ENCODE results near the gene CCSER1.

The CCSER1 gene

DNA sequence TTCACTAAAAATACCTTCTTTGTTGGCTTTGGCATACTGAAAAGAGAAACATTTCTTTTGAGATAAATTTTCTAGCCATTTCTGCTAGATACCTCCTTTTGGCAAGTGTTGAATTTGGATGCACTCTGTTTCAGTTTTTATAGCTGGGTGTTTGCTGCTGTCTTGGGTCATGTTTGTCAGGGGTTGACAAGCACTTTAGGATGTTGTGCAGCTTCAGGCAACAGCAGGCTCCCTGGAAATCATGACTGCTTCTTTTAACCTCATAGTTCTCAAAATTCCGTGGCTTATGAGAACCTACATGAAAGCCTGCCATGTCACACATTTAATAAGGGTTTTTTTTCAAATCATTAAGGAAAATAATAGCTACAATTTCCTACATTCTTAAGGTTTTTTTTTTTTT, 36.7 kb downstream of the CCSER1 start:
- no peaks in the 10 kb centered on the region for H3K36me3 Mint-ChIP-seq (ENCODE audit: low read depth)
- TF ChIP-seq, protein P1, sequence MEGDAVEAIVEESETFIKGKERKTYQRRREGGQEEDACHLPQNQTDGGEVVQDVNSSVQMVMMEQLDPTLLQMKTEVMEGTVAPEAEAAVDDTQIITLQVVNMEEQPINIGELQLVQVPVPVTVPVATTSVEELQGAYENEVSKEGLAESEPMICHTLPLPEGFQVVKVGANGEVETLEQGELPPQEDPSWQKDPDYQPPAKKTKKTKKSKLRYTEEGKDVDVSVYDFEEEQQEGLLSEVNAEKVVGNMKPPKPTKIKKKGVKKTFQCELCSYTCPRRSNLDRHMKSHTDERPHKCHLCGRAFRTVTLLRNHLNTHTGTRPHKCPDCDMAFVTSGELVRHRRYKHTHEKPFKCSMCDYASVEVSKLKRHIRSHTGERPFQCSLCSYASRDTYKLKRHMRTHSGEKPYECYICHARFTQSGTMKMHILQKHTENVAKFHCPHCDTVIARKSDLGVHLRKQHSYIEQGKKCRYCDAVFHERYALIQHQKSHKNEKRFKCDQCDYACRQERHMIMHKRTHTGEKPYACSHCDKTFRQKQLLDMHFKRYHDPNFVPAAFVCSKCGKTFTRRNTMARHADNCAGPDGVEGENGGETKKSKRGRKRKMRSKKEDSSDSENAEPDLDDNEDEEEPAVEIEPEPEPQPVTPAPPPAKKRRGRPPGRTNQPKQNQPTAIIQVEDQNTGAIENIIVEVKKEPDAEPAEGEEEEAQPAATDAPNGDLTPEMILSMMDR (IDR thresholded peaks at IDR 0.05): no peak
- DNase-seq: no peak
- no peak overlapping the region for H3K27ac Mint-ChIP-seq
- H3K9me3 Mint-ChIP-seq: peaks cover 1% of the 10 kb centered on the region
- H3K27me3 Mint-ChIP-seq (ENCODE audit: low read depth, poor library complexity): no peaks in the 10 kb centered on the region
- no peak overlapping the region for H3K4me3 Mint-ChIP-seq
- no peaks in the 10 kb centered on the region for H3K4me1 Mint-ChIP-seq

DNA sequence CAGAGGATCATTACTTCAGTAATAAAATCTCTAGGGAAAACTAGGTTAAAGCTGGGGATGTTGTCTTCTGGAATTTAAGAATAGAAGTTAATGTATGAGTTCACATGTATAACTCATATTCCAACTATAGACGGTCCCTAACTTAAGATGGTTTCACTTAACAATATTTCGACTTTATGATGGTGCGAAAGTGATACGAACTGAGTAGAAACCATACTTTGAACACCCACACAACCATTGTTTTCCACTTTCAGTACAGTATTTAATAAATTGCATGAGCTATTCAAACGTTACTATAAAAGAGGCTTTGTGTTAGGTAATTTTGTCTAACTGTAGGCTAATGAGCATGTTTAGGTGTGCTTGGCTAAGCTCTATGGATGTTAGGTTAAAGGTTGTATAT, 38.7 kb downstream of the CCSER1 start:
- DNase-seq: no peak
- TF ChIP-seq, protein P1 (IDR thresholded peaks at IDR 0.05): no peak
- Mint-ChIP-seq H3K36me3 (ENCODE audit: low read depth) (no peaks in the 10 kb centered on the region), H3K4me1 (no peaks in the 10 kb centered on the region), H3K27ac (no peak overlapping the region), H3K9me3 (no peaks in the 10 kb centered on the region), H3K4me3 (no peak overlapping the region), H3K27me3 (ENCODE audit: low read depth, poor library complexity) (no peaks in the 10 kb centered on the region)

DNA sequence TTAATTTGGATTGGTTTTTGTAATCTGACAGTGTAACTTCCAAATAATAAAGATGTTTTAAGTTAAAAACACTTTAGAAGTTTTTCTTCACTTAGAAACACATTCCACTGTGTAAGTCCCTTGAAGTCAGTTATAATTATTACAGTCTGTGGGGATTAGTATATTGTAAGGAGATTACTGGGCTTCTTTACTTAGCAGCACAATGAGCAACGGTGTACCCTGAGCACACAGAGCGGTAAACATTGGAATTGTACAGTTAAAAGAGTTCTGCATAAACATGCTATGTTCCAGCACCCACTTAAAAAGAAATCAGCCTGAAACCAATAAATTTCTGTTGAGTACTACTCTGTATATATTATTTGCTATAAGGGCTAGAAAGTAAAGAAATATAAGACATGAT, 44.3 kb downstream of the CCSER1 start:
- H3K27ac Mint-ChIP-seq: no peak overlapping the region
- no peak for DNase-seq
- H3K36me3 Mint-ChIP-seq (ENCODE audit: low read depth): no peaks in the 10 kb centered on the region
- H3K4me3 Mint-ChIP-seq: no peak overlapping the region
- peaks cover 1% of the 10 kb centered on the region for H3K27me3 Mint-ChIP-seq (ENCODE audit: low read depth, poor library complexity)
- TF ChIP-seq, protein P1 (IDR thresholded peaks at IDR 0.05): no peak
- no peaks in the 10 kb centered on the region for H3K4me1 Mint-ChIP-seq
- no peaks in the 10 kb centered on the region for H3K9me3 Mint-ChIP-seq

DNA sequence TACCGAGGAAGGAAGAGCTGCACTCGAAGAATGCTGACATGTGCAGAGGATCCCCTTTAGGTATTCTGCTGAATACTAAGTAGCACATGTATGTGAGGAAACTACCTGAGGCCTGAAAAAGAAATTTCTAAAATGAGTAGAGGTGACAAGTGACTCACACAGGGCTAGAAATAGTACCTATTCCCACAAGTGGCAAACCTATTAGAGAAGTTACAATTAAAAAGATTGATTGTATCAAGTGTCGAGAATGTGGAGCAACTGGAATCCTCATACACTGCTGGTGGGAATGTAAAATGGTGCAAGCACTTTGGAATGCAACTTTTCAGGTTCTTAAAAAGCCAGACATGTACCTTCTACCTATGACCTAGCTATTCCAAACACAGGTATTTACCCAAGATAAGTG, 47.4 kb downstream of the CCSER1 start:
- no peak overlapping the region for H3K4me3 Mint-ChIP-seq
- H3K4me1 Mint-ChIP-seq: no peaks in the 10 kb centered on the region
- no peak overlapping the region for H3K27ac Mint-ChIP-seq
- TF ChIP-seq, protein P1 (IDR thresholded peaks at IDR 0.05): no peak
- no peaks in the 10 kb centered on the region for H3K36me3 Mint-ChIP-seq (ENCODE audit: low read depth)
- no peaks in the 10 kb centered on the region for H3K9me3 Mint-ChIP-seq
- peaks cover 3% of the 10 kb centered on the region for H3K27me3 Mint-ChIP-seq (ENCODE audit: low read depth, poor library complexity)
- no peak for DNase-seq

DNA sequence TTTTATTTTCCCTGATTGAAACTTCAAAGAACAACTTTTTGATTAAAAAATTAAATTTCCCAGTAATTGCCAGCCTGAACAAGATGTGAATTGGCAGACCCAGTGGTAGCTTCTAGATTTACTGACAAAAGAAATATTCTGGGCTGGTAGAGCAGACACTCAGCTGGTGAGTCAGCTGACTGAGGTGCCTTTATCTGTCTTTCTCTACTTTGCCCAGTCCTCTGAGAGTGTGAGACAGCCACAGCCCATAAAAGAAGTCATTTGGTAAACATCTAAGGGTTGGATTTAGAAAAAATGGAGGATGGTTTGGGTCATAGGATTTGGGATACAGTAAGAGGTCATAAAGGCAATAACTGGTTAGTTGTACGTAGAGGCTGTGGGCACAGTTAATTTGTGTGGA, 54.5 kb downstream of the CCSER1 start:
- no peak for DNase-seq

DNA sequence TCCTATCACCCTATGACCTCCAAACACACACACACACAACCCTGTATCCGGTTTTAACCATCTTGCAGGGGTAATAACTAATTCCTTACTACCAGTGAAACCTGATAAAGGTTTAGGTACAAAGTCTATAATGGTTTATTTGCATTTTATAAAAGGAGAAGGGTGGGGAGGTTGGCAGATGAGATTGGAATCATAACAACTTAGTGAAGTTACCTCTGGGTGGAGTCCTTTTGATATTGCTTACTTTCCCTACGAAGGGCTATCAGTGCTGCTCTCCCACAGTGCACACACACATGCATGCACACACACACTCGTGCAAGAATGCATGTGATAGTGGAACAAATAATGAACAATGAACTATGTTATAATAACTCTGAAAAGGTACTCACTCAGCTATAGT, 56.1 kb downstream of the CCSER1 start:
- no peaks in the 10 kb centered on the region for H3K9me3 Mint-ChIP-seq
- TF ChIP-seq, protein P1 (IDR thresholded peaks at IDR 0.05): no peak
- no peak overlapping the region for H3K4me3 Mint-ChIP-seq
- H3K4me1 Mint-ChIP-seq: no peaks in the 10 kb centered on the region
- no peak overlapping the region for H3K27ac Mint-ChIP-seq
- DNase-seq: no peak
- H3K27me3 Mint-ChIP-seq (ENCODE audit: low read depth, poor library complexity): no peaks in the 10 kb centered on the region
- H3K36me3 Mint-ChIP-seq (ENCODE audit: low read depth): no peaks in the 10 kb centered on the region

More for the DNA sequence above, 54.5 kb downstream of the CCSER1 start:
- TF ChIP-seq, protein P1 (IDR thresholded peaks at IDR 0.05): no peak
- Mint-ChIP-seq H3K9me3 (no peaks in the 10 kb centered on the region), H3K4me1 (no peaks in the 10 kb centered on the region), H3K36me3 (ENCODE audit: low read depth) (no peaks in the 10 kb centered on the region), H3K27ac (no peak overlapping the region), H3K4me3 (no peak overlapping the region), H3K27me3 (ENCODE audit: low read depth, poor library complexity) (no peaks in the 10 kb centered on the region)

All from nephron progenitor cell (in vitro differentiated cells).